HG02623 (cell line): Measurements from ENCODE around the gene VDAC2.
A peak's percentile ranks its signal among the peaks of the same experiment; 100 is the strongest.
"Not testable (repeated sequence)": the region's sequence is repeated elsewhere in the genome, so short reads cannot be mapped to it uniquely, and the experiment has no call there.

Experiments
- ATAC-seq: cut with Tn5 transposase; IDR thresholded peaks from one replicate; pipeline ENCODE4 v1.9.1; 2021; ENCODE audit warnings: moderate library complexity; ENCODE audit not compliant: unreplicated experiment

Gene VDAC2, protein sequence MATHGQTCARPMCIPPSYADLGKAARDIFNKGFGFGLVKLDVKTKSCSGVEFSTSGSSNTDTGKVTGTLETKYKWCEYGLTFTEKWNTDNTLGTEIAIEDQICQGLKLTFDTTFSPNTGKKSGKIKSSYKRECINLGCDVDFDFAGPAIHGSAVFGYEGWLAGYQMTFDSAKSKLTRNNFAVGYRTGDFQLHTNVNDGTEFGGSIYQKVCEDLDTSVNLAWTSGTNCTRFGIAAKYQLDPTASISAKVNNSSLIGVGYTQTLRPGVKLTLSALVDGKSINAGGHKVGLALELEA

GRCh38 chr10:75210282-75211006 lies at the start of gene VDAC2:
VDAC2 (plus strand) TSS chr10:75210796; CDS start chr10:75211159, 363 bp downstream.
- ATAC-seq = peak; percentile 81

DNA sequence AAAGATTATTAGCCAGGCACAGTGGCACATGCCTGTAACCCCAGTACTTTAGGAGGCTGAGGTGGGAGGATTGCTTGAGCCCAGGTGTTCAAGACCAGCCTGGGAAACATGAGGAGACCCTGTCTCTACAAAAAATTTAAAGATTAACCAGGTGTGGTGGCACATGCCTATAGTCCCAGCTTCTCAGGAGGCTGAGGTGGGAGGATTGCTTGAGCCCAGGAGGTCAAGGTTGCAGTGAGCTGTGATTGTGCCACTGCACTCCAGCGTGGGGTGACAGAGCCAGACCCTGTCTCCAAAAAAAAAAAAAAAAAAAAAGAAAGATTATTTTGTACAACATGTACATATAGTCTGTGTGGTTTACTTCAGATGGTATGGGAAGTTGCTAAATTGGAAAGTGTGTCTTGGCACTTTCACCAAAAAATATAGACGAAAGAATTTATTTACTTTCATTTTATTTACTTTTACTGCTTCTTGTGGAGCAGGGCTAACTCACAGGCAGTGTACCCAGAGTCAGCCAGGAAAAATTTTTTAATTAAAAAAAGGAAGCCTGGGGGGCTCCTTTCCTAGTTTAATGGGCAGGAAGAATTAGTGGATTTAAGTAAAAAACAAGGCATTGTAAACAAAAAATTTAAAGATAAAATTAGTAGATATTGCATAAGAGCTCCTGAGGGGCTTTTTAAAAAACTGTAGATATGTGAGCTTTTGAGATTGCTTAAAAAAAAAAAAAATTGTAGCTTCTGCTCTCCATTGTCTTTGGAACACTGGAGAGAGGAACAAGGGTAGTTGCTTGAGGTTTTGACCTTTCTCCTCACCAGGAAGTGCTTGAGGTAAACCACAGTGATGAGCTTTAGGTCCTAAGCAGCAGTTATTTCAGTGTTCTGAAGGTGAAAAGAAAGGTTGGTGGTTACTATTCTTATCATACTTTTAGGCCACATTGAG lies 44.6 kb upstream of the VDAC2 start:
- ATAC-seq = peak; percentile 87

DNA sequence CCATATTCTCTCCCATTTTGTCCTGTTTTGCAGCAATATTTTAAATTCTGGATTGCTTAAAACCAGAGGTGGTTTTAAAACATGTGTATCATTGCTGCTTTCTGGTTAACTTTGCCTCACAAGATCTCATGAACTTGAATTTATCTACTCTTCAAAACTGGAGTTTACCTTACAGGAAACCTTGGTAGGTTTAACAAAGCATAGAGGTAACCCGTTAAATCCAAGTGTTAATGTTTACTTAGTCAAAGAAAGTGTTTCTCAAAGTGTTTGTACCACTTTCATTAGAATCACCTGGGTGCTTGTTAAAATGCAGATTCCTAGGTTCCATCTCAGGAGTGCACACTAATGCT lies 44.0 kb upstream of the VDAC2 start:
- ATAC-seq = peak; percentile 25

- ATAC-seq = no peak
These were observed 42.3 kb upstream of the VDAC2 start for GRCh38 chr10:75168275-75168674.

DNA sequence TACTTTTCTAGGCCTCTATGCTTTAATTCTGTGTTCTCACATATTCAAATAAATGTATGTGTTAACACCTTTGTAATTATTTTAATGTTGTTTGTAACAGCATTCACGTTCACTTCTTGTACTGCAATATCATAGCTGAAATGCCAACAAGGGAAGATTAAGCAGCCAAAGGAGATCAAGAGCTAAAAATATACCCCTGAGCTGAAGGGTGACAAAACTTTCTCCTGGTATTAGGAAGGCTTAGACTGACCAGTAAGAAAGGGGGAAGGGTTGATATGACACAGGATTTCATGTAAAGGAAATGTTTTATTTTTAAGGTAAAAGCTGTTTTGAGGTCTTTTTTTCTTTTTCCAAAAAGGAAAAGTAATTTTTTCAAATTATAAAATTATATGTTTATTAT lies 40.4 kb upstream of the VDAC2 start:
- no peak for ATAC-seq

DNA sequence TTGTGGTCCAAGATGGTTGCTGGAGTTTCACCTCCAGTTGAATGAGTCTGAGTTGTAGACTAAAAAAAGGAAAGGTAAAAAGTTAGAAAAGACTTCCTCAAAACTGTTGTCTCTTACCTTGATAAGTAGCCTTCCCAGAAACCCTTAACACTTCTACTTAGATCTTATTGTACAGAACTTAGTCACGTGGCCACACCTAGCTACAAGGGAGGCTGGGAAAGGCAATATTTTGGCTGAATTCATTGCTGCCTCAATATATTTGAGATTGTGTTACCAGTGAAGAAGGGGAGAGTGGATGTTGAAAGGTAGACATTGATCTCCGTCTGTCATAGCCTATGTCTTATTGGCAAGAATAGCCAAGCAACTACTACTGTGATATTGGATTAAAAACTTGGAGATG lies 35.5 kb upstream of the VDAC2 start:
- no peak for ATAC-seq

- no peak for ATAC-seq
These were observed 34.5 kb upstream of the VDAC2 start for GRCh38 chr10:75176046-75176445.

DNA sequence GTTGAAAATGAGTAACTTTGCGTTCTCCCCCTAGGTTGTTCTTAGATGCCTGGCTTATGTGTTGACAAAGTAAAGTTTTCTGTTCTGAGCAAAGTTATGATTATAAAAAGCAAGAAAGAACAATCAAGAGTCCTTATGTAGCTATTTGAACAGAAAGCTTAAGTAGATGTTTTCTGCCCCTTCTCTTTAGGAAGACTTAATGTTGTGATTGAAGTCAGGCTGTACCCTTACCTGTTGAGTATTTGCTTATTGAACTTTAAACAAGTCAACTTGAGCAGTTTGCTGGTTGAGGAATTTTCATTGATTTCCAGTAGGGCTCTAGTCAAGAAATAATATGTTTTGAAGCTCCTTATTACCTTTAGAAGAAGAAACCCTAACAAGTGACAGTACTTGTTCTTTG lies 33.9 kb upstream of the VDAC2 start:
- no peak for ATAC-seq

- ATAC-seq = no peak
These were observed 30.9 kb upstream of the VDAC2 start for GRCh38 chr10:75179657-75180177.

DNA sequence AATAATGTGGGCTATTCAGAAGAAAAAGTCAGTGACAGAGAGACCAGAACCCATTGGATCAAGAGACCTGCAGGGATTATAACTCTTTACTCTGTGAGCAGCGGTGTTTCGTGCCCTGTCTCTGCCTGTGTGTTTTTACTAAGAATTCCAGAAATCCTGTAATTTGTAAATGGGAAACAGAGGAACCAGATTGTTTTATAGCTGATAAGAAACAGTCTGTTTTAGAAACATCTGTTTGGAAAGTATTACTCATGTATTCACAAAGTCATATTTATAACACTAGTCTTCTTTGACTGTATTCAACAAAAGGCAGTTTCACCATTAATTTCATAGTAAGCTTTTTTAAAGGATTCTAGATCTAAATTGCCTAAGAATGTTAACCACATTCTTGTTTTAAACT lies 30.0 kb upstream of the VDAC2 start:
- no peak for ATAC-seq

DNA sequence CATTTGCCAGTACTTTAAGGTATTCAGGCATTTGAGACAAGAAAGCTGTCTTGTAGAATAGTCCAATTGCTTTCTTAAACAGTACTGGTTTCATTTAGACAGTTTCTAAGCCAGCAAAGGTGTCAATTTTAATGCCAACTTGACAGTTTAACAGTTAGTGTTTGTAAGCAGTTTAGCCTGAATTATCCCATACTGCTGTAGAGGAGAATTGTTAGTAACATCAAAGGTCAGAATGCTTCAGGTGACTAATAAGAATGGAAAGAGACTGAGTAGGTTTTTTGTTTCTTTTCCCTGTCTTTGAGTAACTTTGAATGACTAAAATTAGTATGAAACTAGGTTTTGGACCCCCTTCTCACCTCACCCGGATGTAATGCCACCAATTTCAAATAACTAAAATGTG lies 29.5 kb upstream of the VDAC2 start:
- no peak for ATAC-seq

DNA sequence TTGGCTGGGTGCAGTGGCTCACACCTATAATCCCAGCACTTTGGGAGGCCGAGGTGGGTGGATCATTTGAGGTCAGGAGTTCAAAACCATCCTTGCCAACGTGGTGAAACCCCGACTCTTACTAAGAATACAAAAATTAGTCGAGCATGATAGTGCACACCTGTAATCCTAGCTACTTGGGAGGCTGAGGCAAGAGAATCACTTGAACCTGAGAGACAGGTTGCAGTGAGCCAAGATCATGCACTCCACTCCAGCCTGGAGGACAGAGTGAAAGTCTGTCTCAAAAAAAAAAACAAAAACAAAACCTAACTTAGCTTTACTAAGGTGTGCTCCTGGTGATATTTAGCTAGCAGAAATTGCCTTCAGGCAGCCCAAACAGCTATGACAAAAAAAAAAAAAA lies 24.3 kb upstream of the VDAC2 start:
- ATAC-seq = no peak

- no peak for ATAC-seq
These were observed 22.6 kb upstream of the VDAC2 start for GRCh38 chr10:75187961-75188426.

- not testable (repeated sequence) for ATAC-seq
These were observed 22.1 kb upstream of the VDAC2 start for GRCh38 chr10:75188522-75188921.

- ATAC-seq = no peak
These were observed 21.1 kb upstream of the VDAC2 start for GRCh38 chr10:75189266-75190096.

DNA sequence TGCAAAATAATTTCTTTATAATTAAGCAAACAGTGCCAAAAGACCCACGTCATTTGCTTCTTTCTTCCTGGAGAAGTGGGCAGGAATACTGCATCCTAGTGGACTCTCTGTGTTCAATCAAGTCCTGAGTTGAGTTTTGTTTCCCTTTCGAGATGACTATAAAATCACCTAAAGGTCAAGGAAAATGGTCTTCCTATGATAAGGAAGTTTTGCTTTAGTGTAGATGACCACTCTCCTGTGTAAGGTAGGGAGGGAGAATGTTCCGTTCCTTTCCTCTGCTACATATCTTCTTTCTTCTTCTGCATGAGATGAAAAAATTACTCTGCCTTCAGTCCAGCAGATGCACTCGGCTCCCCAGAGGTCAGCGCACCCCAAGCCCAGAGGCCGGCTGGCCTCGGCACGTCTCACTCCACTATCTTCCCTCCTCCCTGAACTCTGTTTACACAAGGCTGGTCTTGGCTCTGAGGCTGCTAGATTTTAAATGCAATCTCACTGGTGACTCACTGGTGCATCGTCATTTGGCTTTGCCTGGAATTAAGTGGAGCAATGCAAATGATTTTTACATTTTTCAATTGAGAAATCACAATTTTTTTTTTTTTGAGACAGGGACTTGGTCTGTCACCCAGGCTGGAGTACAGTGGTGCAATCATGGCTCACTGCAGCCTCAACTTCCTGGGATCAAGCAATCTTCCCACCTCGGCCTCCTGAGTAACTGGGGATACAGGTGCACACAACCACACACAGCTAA lies 18.6 kb upstream of the VDAC2 start:
- ATAC-seq = no peak

GRCh38 chr10:75194625-75195024 lies 16.0 kb upstream of the VDAC2 start:
- not testable (repeated sequence) for ATAC-seq

DNA sequence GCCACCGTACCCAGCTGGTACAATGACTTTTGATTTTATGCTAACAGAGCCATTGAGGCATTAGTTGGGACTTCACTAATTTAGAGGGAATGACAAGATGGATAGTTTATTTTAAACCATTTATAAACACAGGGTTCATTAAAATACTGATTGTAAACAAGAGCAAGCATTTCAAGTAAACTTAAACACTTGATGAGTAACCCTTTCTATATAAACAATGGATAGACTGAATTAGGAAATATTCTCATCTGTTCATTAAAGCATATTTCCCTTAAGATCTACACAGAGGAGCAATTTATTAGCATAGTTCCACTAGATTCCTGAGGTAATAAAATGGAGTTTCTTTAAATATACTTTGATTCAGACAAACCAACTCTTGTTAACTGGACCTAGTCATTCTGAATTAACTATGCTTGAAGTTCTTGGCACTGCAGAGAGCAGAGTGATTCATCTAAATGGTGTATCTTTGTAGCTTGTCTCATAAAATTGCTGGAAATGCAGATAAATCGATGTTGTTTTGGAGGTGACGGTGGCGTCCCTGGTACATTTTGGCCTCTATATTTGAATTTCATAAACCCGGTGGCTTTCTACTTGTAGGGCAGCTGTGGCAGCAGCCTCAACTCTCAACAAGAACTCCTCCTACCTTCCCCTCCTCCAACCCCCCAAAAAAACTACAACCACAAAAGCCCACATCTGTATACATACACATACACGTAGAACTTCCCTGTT lies 15.4 kb upstream of the VDAC2 start:
- ATAC-seq = no peak

GRCh38 chr10:75197066-75197465 lies 13.5 kb upstream of the VDAC2 start:
- ATAC-seq = no peak
